DOHH2 (cell line): ENCODE data around the gene FOXG1.

Source experiments
- H3F3A ChIP-seq: fragments of 200-600 bp; sonication (generic), shearing (Covaris generic); 2 replicates; pipeline ENCODE4 v1.6.0; 2016; ENCODE audit warnings: antibody characterized with exemption, mild to moderate bottlenecking; ENCODE audit not compliant: control insufficient read depth, insufficient read depth
- H3K27ac ChIP-seq: fragments of 200-600 bp; sonication (generic); 2 replicates; pipeline ENCODE4 v1.5.1; 2014; ENCODE audit warnings: low read depth, mild to moderate bottlenecking, low read length, moderate library complexity
- H3K27me3 ChIP-seq: fragments of 200-600 bp; sonication (generic); 2 replicates; pipeline ENCODE4 v1.6.1; 2014; ENCODE audit warnings: mild to moderate bottlenecking, low read length, mixed read lengths; ENCODE audit not compliant: control insufficient read depth
- H3K36me3 ChIP-seq: fragments of 200-600 bp; sonication (generic); 2 replicates; pipeline ENCODE4 v1.6.1; 2014; ENCODE audit warnings: mild to moderate bottlenecking, low read length, moderate library complexity, mixed read lengths; ENCODE audit not compliant: control insufficient read depth
- H3K4me1 ChIP-seq: fragments of 200-600 bp; sonication (generic); 2 replicates; pipeline ENCODE4 v1.6.1; 2014; ENCODE audit warnings: mild to moderate bottlenecking, low read length, mixed read lengths; ENCODE audit not compliant: control insufficient read depth
- H3K4me2 ChIP-seq: fragments of 200-600 bp; sonication (generic); 2 replicates; pipeline ENCODE4 v1.6.0; 2014; ENCODE audit warnings: mild to moderate bottlenecking, low read length, moderate library complexity
- H3K4me3 ChIP-seq: fragments of 200-600 bp; sonication (generic); 2 replicates; pipeline ENCODE4 v1.5.1; 2014; ENCODE audit warnings: mild to moderate bottlenecking, low read length, mixed read lengths
- H3K79me2 ChIP-seq: fragments of 200-600 bp; sonication (generic); 2 replicates; pipeline ENCODE4 v1.6.1; 2014; ENCODE audit warnings: mild to moderate bottlenecking, low read length, mixed read lengths; ENCODE audit not compliant: control insufficient read depth
- H3K9me2 ChIP-seq: fragments of 200-600 bp; sonication (generic); replicated peaks from 2 replicates; pipeline ENCODE4 v1.6.1; 2014; ENCODE audit warnings: mild to moderate bottlenecking, low read length, mixed read lengths; ENCODE audit not compliant: control insufficient read depth
- H3K9me3 ChIP-seq: fragments of 200-600 bp; sonication (generic); 2 replicates; pipeline ENCODE4 v1.6.1; 2014; ENCODE audit warnings: antibody characterized with exemption, low read length, mixed read lengths; ENCODE audit not compliant: control insufficient read depth, insufficient read depth
- H4K20me1 ChIP-seq: fragments of 200-600 bp; sonication (generic); 2 replicates; pipeline ENCODE4 v1.6.0; 2014; ENCODE audit warnings: low read depth, mild to moderate bottlenecking, antibody characterized with exemption, low read length, moderate library complexity; ENCODE audit not compliant: control insufficient read depth, insufficient read depth
- CTCF ChIP-seq: fragments of 200-600 bp; sonication (generic); IDR thresholded peaks from one replicate; pipeline ENCODE4 v1.5.1; 2014; ENCODE audit warnings: antibody characterized with exemption, mild to moderate bottlenecking, low read depth, low read length; ENCODE audit not compliant: poor library complexity, severe bottlenecking
- EZH2phosphoT487 ChIP-seq: fragments of 200-600 bp; sonication (generic); IDR thresholded peaks from 2 replicates; pipeline ENCODE4 v1.6.1; 2017; ENCODE audit warnings: borderline replicate concordance, mild to moderate bottlenecking, antibody characterized with exemption, low read length, moderate library complexity, mixed read lengths

The FOXG1 gene

GRCh38 chr14:28813810-28814209 lies 47.2 kb downstream of the FOXG1 start:
- Histone ChIP-seq H3K79me2 (no peaks in the 10 kb centered on the region), H3F3A (no peaks in the 10 kb centered on the region), H4K20me1 (no peaks in the 10 kb centered on the region), H3K36me3 (no peaks in the 10 kb centered on the region), H3K4me1 (no peaks in the 10 kb centered on the region), H3K27me3 (no peaks in the 10 kb centered on the region), H3K27ac (no peak overlapping the region), H3K9me3 (no peaks in the 10 kb centered on the region), H3K9me2 (no peaks in the 10 kb centered on the region), H3K4me3 (no peak overlapping the region), H3K4me2 (no peak overlapping the region)
- TF ChIP-seq CTCF (no peak), EZH2phosphoT487 (no peak)
